Stomach smooth muscle (tissue), 2 donors: Measurements from ENCODE around the gene ZNF655.
A peak's percentile ranks its signal among the peaks of the same experiment; 100 is the strongest.
"Not testable (repeated sequence)": the region's sequence is repeated elsewhere in the genome, so short reads cannot be mapped to it uniquely, and the experiment has no call there.

Source experiments
- H3K27ac ChIP-seq: one replicate; pipeline ENCODE4 v1.7.0; 2013; ENCODE audit warnings: mild to moderate bottlenecking, low read length, inconsistent platforms
- H3K27me3 ChIP-seq, 2 donors: one replicate each; pipeline ENCODE4 v1.7.0; 2013; ENCODE audit warnings: low read length in 2 of 2; ENCODE audit not compliant: insufficient read depth in 2 of 2, control insufficient read depth in 1 of 2
- H3K36me3 ChIP-seq, 2 donors: one replicate each; pipeline ENCODE4 v1.7.0; 2013; ENCODE audit warnings: low read length in 2 of 2; ENCODE audit not compliant: control insufficient read depth in 2 of 2, insufficient read depth in 2 of 2
- H3K4me1 ChIP-seq: one replicate; pipeline ENCODE4 v1.7.0; 2013; ENCODE audit warnings: low read length; ENCODE audit not compliant: control insufficient read depth, insufficient read depth
- H3K4me3 ChIP-seq, 2 donors: one replicate each; pipeline ENCODE4 v1.7.0; 2013; ENCODE audit warnings: low read length in 2 of 2
- H3K9ac ChIP-seq, 2 donors: one replicate each; pipeline ENCODE4 v1.7.0; 2013; ENCODE audit warnings: low read length in 2 of 2, mild to moderate bottlenecking in 1 of 2
- H3K9me3 ChIP-seq, 2 donors: one replicate each; pipeline ENCODE4 v1.7.0; 2013; ENCODE audit warnings: low read length in 2 of 2; ENCODE audit not compliant: control insufficient read depth in 2 of 2
- donor health status: healthy.
- donor health status: Pancreatic carcinoma.

Gene ZNF655

DNA sequence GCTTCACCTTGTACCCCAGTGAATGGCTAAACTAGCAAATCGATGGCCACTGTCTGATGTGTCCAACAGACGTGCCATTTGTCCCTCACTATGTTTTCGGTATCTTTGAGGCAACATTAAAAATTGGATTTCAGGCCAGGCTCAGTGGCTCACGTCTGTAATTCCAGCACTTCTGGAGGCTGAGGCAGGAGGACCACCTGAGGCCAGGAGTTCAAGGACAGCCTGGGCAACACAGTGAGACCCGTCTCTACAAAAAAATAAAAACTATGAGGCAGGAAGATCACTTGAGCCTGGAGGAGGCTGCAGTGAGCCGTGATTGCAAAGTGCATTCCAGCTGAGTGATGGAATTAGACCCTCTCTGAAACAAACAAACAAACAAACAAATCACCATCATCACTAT lies 14.5 kb upstream of the ZNF655 start:
- H3K4me3 ChIP-seq = no peak overlapping the region
- peaks cover 9 to 26% of the 10 kb centered on the region in 2 donors for H3K9me3 ChIP-seq
- no peak overlapping the region for H3K27ac ChIP-seq
- no peak overlapping the region for H3K9ac ChIP-seq
- H3K36me3 ChIP-seq = peaks cover 7 to 8% of the 10 kb centered on the region in 2 donors
- no peaks in the 10 kb centered on the region for H3K27me3 ChIP-seq
- H3K4me1 ChIP-seq = no peaks in the 10 kb centered on the region

DNA sequence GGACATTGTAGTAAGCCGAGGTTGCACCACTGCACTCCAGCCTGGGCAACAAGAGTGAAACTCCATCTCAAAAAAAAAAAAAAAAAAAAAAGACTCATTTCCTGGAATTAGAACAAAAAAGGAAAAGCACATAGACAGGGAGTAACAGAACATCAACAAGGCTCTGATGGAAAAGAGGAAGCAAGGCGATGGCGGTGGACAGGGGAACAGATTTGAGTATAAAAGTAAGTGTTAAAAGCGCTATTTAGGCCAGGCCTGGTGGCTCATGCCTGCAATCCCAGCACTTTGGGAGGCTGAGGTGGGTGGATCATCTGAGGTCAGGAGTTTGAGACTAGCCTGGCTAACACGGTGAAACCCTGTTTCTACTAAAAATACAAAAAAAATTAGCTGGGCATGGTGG lies 13.1 kb upstream of the ZNF655 start:
- H3K36me3 ChIP-seq, H3K27ac ChIP-seq, H3K9ac ChIP-seq, H3K27me3 ChIP-seq, H3K4me3 ChIP-seq, H3K4me1 ChIP-seq: not testable (repeated sequence)
- H3K9me3 ChIP-seq = peaks cover 5 to 24% of the 10 kb centered on the region in 2 donors

DNA sequence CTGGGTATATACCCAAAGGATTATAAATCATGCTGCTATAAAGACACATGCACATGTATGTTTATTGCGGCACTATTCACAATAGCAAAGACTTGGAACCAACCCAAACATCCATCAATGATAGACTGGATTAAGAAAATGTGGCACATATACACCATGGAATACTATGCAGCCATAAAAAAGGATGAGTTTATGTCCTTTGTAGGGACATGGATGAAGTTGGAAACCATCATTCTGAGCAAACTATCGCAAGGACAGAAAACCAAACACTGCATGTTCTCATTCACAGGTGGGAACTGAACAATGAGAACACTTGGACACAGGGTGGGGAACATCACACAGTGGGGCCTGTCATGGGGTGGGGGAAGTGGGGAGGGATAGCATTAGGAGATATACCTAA lies 8.9 kb upstream of the ZNF655 start:
- H3K27me3 ChIP-seq, H3K4me3 ChIP-seq, H3K9me3 ChIP-seq, H3K27ac ChIP-seq, H3K4me1 ChIP-seq, H3K9ac ChIP-seq: not testable (repeated sequence)
- H3K36me3 ChIP-seq = peaks cover 9 to 12% of the 10 kb centered on the region in 2 donors

DNA sequence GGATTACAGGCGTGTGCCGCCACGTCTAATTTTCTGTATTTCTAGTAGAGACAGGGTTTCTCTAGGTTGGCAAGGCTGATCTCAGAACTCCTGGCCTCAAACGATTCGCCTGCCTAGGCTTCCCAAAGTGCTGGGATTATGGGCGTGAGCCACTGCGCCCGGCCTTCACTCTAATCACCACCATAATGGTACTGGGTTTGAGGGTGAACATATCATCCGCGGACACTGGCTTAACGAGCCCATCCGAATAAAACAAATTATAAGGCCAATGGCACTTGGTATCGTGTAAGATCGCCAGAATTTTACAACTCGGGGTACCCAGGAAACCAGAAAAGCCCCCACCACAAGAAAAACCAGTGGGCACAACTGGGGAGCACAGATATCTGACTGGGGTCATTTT lies 7.1 kb upstream of the ZNF655 start:
- Histone ChIP-seq H3K4me3 (peak overlapping the region; percentile 88 to 99), H3K4me1 (peaks cover 6% of the 10 kb centered on the region), H3K27me3 (no peaks in the 10 kb centered on the region), H3K9me3 (no peaks in the 10 kb centered on the region), H3K9ac (peak overlapping the region; percentile 95 to 99), H3K36me3 (peaks cover 16% of the 10 kb centered on the region in 2 donors), H3K27ac (peak overlapping the region; percentile 84)

DNA sequence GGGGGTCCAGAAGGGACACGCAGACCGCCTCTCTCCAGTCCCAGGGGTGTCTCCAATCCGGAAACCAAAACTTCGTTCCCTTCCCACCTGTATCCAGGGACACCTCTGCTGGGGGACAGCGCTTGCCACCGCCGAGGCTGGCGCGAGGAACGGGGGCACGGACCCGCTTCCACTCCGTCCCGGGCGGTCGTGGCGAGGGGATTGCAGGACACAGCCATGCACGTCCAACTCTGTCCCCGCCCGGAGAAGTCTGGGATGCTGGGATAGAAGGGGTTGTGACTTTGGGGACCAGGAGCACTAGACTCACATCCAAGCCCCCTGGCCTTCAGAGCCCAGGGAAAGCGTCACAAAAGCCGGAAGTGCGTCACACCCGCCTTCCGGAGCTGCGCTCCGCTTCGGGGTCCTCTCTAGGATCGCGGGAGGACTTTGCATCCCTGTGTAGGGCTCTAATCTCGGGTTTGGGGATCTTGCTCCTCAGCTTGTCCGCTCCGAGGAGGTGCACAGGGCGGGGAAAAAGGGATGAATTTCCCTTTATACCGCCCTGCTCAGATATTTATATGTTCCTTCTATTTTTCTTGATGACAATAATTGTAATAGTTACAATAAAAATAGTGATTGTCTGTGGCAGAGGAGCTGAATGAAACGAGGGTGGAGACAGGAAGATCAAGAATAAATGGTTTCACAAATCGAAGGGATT lies 6.5 kb upstream of the ZNF655 start, which contains the start of gene FAM200A:
TSS of gene FAM200A (minus strand) at position 348 of the 697 bp plus-strand sequence. CDS start 3,707 bp downstream, outside the sequence.
- Histone ChIP-seq H3K27ac (peak within 1 kb of the TSS; percentile 84), H3K27me3 (no peaks in the 10 kb centered on the region), H3K9me3 (no peaks in the 10 kb centered on the region), H3K9ac (peak within 1 kb of the TSS; percentile 95 to 99), H3K4me1 (peaks cover 8% of the 10 kb centered on the region), H3K4me3 (peak within 1 kb of the TSS; percentile 88 to 99), H3K36me3 (peaks cover 16% of the 10 kb centered on the region in 2 donors)

DNA sequence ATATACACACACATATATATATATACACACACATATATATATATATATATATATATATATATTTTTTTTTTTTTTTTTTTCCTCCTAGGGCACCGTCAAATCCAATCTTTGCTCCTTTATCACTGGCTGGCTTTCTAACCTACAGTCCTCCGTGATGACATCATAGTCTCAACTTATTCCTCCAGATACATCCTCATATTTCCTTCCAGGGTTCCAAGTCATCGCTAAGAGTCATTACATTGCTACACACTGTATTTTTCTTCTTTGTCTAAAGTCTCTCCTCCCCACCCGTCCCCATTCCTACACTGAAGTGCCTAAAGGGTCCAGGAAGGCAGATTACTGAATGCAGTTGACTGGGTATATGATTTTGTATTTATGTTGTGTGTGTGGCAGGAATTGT lies 5.4 kb upstream of the ZNF655 start:
- no peaks in the 10 kb centered on the region for H3K27me3 ChIP-seq
- peaks cover 18% of the 10 kb centered on the region for H3K4me1 ChIP-seq
- H3K9ac ChIP-seq = no peak overlapping the region
- H3K27ac ChIP-seq = peak overlapping the region; percentile 37
- no peak overlapping the region for H3K4me3 ChIP-seq
- peaks cover 13 to 16% of the 10 kb centered on the region in 2 donors for H3K36me3 ChIP-seq
- no peaks in the 10 kb centered on the region for H3K9me3 ChIP-seq

DNA sequence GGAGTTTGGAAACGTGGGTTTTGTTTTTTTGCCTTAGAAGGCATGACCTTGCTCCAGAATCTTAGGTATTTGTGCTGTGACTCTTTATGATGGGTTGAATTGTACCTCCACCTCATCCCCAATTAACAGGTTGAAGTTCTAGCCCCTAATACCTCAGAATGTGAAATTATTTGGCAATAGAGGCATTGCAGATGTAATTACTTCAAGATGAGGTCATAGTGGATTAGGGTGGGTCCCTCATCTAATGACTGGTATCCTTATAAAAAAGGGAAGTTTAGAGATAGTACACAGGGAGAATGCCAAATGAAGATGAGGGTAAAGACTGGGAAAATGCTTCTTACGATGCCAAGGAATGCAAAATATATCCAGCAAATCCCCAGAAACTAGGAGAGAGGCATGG lies 3.5 kb upstream of the ZNF655 start:
- H3K9me3 ChIP-seq = no peaks in the 10 kb centered on the region
- H3K9ac ChIP-seq = no peak overlapping the region
- H3K27ac ChIP-seq = no peak overlapping the region
- peaks cover 9 to 12% of the 10 kb centered on the region in 2 donors for H3K36me3 ChIP-seq
- no peak overlapping the region for H3K4me3 ChIP-seq
- peaks cover 31% of the 10 kb centered on the region for H3K4me1 ChIP-seq
- H3K27me3 ChIP-seq = no peaks in the 10 kb centered on the region

DNA sequence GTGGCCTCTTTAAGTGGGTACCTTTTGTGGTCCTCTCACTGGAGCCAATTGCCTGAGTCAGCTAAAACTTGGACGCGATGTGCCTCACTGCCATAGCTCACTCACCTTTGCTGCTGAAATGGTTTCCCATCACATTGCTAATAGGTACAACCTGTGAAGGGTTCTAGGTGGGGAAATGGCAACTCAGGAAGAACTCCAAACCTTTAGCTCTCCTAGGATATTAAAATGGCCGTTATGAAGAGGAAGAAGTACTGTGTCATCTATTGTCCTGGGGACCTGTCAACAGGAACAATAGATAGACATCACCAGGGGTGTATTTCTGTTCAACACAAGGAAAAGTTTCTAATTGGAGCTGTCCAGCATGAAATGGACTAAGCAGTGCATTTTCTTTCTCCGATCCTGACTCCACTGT lies 1.2 kb upstream of the ZNF655 start:
- H3K27me3 ChIP-seq = no peaks in the 10 kb centered on the region
- H3K4me3 ChIP-seq = peak overlapping the region; percentile 87 to 96
- peak overlapping the region; percentile 99 for H3K27ac ChIP-seq
- peaks cover 32% of the 10 kb centered on the region for H3K4me1 ChIP-seq
- no peaks in the 10 kb centered on the region for H3K9me3 ChIP-seq
- peak overlapping the region; percentile 97 to 100 for H3K9ac ChIP-seq
- H3K36me3 ChIP-seq = peaks cover 27 to 31% of the 10 kb centered on the region in 2 donors

DNA sequence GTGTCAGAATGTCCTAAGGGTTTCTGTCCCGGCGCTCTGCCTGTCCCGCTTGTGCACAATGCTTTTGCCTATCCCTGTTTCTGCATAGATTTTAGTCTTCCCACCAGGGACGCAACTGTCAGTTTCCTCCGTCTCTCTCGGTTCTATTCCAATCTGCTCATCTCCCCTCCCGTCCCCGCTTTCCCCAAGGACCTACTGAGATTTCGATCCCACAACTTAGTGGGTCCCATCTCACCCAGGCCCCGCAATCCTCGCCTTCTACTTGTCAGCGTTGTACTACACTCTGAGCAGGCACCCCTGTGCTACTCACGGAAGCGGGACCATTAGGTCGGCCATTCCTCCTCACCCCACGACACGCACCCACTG lies 519 bp upstream of the ZNF655 start:
- Histone ChIP-seq H3K9ac (peak overlapping the region; percentile 97 to 100), H3K4me3 (peak overlapping the region; percentile 87 to 96), H3K27me3 (no peaks in the 10 kb centered on the region), H3K4me1 (peaks cover 32% of the 10 kb centered on the region), H3K36me3 (peaks cover 31 to 37% of the 10 kb centered on the region in 2 donors), H3K27ac (peak overlapping the region; percentile 99), H3K9me3 (no peaks in the 10 kb centered on the region)

DNA sequence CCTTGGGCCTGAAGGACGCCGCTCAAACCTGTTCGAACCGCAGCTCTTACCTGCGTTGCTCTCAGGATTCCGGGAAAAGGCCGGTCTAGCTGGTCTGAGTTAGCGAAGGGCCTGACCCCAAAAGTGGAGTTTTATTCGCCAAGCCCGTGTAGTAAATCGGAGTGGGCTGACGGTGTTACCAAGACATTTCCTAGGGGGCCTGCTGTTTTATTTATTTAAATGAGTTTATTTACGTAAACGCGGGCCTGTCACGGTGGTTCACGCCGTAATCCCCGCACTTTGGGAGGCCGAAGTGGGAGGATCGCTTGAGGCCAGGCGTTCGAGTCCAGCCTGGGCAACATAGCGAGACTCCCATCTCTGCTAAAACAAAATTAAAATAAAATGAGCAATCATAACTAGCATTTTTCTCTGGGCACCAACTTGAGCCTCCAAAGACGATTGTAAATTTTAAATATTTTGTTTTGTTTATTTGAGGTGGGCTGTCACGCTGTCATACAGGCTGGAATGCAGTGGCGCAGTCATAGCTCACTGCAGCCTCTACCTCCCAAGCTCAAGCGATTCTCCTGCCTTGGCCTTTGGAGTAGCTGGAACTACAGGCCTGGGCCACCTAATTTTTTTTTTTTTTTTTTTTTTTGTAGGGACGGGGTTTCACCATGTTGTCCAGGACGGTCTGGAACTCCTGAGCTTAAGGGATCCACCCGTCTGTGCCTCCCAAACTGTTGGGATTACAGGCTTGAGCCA lies 903 bp downstream of the ZNF655 start:
- Histone ChIP-seq H3K4me1 (peaks cover 32% of the 10 kb centered on the region), H3K4me3 (peak overlapping the region; percentile 87 to 96), H3K9ac (peak overlapping the region; percentile 97 to 100), H3K27me3 (no peaks in the 10 kb centered on the region), H3K36me3 (peaks cover 41 to 45% of the 10 kb centered on the region in 2 donors), H3K27ac (peak overlapping the region; percentile 99), H3K9me3 (no peaks in the 10 kb centered on the region)
